Measurements from ENCODE around the gene PCYOX1L.

DNA sequence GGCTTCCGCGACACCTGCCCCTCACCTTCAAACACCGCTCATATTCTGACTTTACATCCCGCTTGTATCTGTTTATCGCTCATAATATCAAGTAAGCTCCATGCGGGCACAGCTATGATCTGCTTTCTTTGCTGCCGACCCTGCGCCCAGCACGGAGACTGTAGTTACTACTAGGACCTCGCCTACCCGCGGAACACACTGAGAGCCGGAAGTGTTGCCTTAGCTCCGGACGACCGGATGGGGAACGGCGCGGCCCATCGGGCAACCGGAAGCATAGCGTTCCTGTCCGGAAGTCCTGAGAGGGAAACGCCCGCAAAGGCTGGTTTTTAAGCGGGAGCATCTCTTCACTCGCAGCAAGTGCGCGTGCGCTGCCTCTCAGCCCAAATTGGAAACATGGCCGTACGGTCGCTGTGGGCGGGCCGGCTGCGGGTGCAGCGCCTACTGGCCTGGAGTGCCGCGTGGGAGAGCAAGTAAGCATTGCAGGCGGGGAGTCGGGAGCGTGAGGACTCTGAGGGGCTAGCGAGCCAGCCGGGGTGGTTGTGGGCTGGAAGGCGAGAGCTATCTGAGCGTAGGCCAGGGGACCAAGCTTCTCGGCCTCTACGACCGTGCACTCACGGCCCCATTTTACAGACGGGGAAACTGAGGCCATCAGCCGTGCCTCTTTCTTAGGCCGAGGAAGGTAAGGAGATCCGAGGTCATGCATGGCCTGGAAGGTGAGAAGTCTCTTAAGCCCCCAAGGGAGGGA is 12.5 kb upstream of the PCYOX1L start, which contains the start of gene GRPEL2:
- TF ChIP-seq EZH2phosphoT487 (IDR thresholded peaks at IDR 0.05; ENCODE audit: insufficient read depth, low read depth) (no peak), EZH2 (IDR thresholded peaks at IDR 0.05; ENCODE audit: insufficient read depth, poor library complexity, severe bottlenecking) (no peak)

Measured in GM23248 (cell line).